ENCODE results near the gene MYPOP. TPM values are rescaled to one million over a fixed set of nuclear protein-coding genes. Genes with fewer than 3 reads are reported as not detected.

MYPOP gene
- total and polyA plus RNA-seq, 2 donors (not counting 3 experiments of a cell fraction or from before 2014, with no cell fraction given): 3.9 to 9.0 TPM

DNA sequence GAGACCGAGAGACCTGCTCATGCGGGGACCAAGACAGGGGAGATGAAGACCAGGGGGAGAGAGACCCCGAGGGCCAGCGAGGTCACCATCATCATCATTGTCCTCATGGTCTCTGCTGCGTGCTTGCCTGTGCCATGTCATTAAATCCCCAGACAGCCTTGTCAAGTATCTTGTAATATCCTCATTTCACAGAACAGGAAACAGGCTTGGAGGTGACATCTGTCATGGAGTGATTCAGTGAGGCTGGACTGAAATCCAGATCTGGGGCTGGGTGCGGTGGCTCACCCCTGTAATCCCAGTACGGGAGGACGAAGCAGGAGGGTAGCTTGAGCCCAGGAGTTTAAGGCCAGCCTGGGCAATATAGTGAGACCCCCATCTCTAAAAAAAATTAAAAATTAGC is 18.0 kb upstream of the MYPOP start:
- Histone ChIP-seq H4K20me1 (replicated peaks; ENCODE audit: control insufficient read depth, extremely low read depth, insufficient read depth, low read length) (no peaks in the 10 kb centered on the region), H3K27me3 (ENCODE audit: control insufficient read depth in 2 of 2, insufficient read depth in 2 of 2, low read length in 2 of 2) (peaks cover 0 to 3% of the 10 kb centered on the region in 2 experiments), H3K9ac (replicated peaks; ENCODE audit: extremely low read depth, insufficient read depth, low read length) (no peak overlapping the region), H2AFZ (ENCODE audit: low read depth, low read length) (no peak overlapping the region), H3K9me1 (replicated peaks; ENCODE audit: control insufficient read depth, extremely low read depth, insufficient read depth, low read length) (no peaks in the 10 kb centered on the region), H3K27ac (ENCODE audit: insufficient read depth, low read depth, low read length) (no peak overlapping the region), H3K4me3 (replicated peaks in 1 of 3; ENCODE audit: insufficient read depth in 1 of 3, low read depth in 1 of 3, low read length in 3 of 3) (no peak overlapping the region), H3K79me2 (ENCODE audit: control insufficient read depth, insufficient read depth, low read length) (no peaks in the 10 kb centered on the region), H3K4me2 (ENCODE audit: insufficient read depth, low read length) (no peak overlapping the region), H3K9me3 (replicated peaks; ENCODE audit: control insufficient read depth, insufficient read depth, low read length) (no peaks in the 10 kb centered on the region), H3K4me1 (ENCODE audit: control insufficient read depth, extremely low read depth, insufficient read depth, low read length) (no peaks in the 10 kb centered on the region), H3K36me3 (ENCODE audit: control insufficient read depth in 2 of 2, extremely low read depth in 1 of 2, insufficient read depth in 2 of 2, low read length in 2 of 2) (no peaks in the 10 kb centered on the region)
- no peak for DNase-seq (ENCODE audit: low read depth, low spot score)
- no TSS peak for BruUV-seq (replicated peaks)
- dilution Hi-C loops (cut with MboI; ENCODE audit: extremely low pct_ligation_motif_present, low sequenced_read_pairs): no loop called here
- intact Hi-C loops (cut with micrococcal nuclease): no loop called here
- no peak for TF ChIP-seq EZH2 (IDR thresholded peaks at IDR 0.05; ENCODE audit: borderline replicate concordance, low read depth, low read length, severe bottlenecking)
- no peak for TF ChIP-seq MYC (IDR thresholded peaks at IDR 0.05; ENCODE audit: low read depth, low read length)
- no peak for TF ChIP-seq GATA2 (IDR thresholded peaks at IDR 0.05; ENCODE audit: insufficient read depth, insufficient read length, low read depth, low read length)
- CTCF ChIA-PET: interaction anchor here (0.7 kb wide), 2 partner anchors 81 to 89 kb away, joined by 3 read pairs; no protein-coding TSS in a partner anchor
- POLR2A ChIA-PET: no interaction called here
- FAIRE-seq: no peak

GRCh38 chr19:45919678-45920077 is 17.3 kb upstream of the MYPOP start:
- Histone ChIP-seq H3K36me3 (ENCODE audit: control insufficient read depth in 2 of 2, extremely low read depth in 1 of 2, insufficient read depth in 2 of 2, low read length in 2 of 2) (no peaks in the 10 kb centered on the region), H2AFZ (ENCODE audit: low read depth, low read length) (no peak overlapping the region), H3K9ac (replicated peaks; ENCODE audit: extremely low read depth, insufficient read depth, low read length) (no peak overlapping the region), H3K4me1 (ENCODE audit: control insufficient read depth, extremely low read depth, insufficient read depth, low read length) (no peaks in the 10 kb centered on the region), H3K27ac (ENCODE audit: insufficient read depth, low read depth, low read length) (no peak overlapping the region), H3K4me2 (ENCODE audit: insufficient read depth, low read length) (no peak overlapping the region), H3K9me1 (replicated peaks; ENCODE audit: control insufficient read depth, extremely low read depth, insufficient read depth, low read length) (no peaks in the 10 kb centered on the region), H4K20me1 (replicated peaks; ENCODE audit: control insufficient read depth, extremely low read depth, insufficient read depth, low read length) (no peaks in the 10 kb centered on the region), H3K9me3 (replicated peaks; ENCODE audit: control insufficient read depth, insufficient read depth, low read length) (no peaks in the 10 kb centered on the region), H3K27me3 (ENCODE audit: control insufficient read depth in 2 of 2, insufficient read depth in 2 of 2, low read length in 2 of 2) (peaks cover 0 to 3% of the 10 kb centered on the region in 2 experiments), H3K4me3 (replicated peaks in 1 of 3; ENCODE audit: insufficient read depth in 1 of 3, low read depth in 1 of 3, low read length in 3 of 3) (no peak overlapping the region), H3K79me2 (ENCODE audit: control insufficient read depth, insufficient read depth, low read length) (no peaks in the 10 kb centered on the region)
- dilution Hi-C loops (cut with MboI; ENCODE audit: extremely low pct_ligation_motif_present, low sequenced_read_pairs): no loop called here
- POLR2A ChIA-PET: no interaction called here
- intact Hi-C loops (cut with micrococcal nuclease): no loop called here
- FAIRE-seq (no peak), DNase-seq (ENCODE audit: low read depth, low spot score) (no peak)
- CTCF ChIA-PET: interaction anchor here (0.6 to 1.3 kb wide), 3 partner anchors 82 to 159 kb away, joined by 3 to 5 read pairs (median 3); no protein-coding TSS in a partner anchor
- TF ChIP-seq POLR2AphosphoS5 (IDR thresholded peaks at IDR 0.05; ENCODE audit: insufficient read depth, low read depth, low read length) (no peak), CTCF (IDR thresholded peaks at IDR 0.05; ENCODE audit: extremely low read depth in 1 of 2, insufficient read depth in 1 of 2, low read depth in 1 of 2, low read length in 2 of 2) (no peak), POLR2A (IDR thresholded peaks at IDR 0.05; ENCODE audit: low read depth, low read length) (no peak), MYC (IDR thresholded peaks at IDR 0.05; ENCODE audit: low read depth, low read length) (no peak), FOS (IDR thresholded peaks at IDR 0.05; ENCODE audit: borderline replicate concordance, insufficient read depth, low read length) (no peak), JUN (IDR thresholded peaks at IDR 0.05; ENCODE audit: borderline replicate concordance, insufficient read depth, insufficient read length, low read depth) (no peak), EZH2 (IDR thresholded peaks at IDR 0.05; ENCODE audit: borderline replicate concordance, low read depth, low read length, severe bottlenecking) (no peak), GATA2 (IDR thresholded peaks at IDR 0.05; ENCODE audit: insufficient read depth, insufficient read length, low read depth, low read length) (no peak)
- TF ChIP-seq, protein P1, sequence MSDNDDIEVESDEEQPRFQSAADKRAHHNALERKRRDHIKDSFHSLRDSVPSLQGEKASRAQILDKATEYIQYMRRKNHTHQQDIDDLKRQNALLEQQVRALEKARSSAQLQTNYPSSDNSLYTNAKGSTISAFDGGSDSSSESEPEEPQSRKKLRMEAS (IDR thresholded peaks at IDR 0.05; ENCODE audit: insufficient read depth, insufficient read length): no peak
- BruUV-seq (replicated peaks): no TSS peak

Measured in endothelial cell of umbilical vein (primary cell).